EH (cell line): Measurements from ENCODE around the gene PLXNA2.
A peak's percentile ranks its signal among the peaks of the same experiment; 100 is the strongest.

Experiments used
- DNase-seq: peaks from one replicate; pipeline ENCODE4 v3.0.0-alpha.2; 2015; ENCODE audit warnings: low read depth

PLXNA2 gene

GRCh38 chr1:208068407-208068806, 175.8 kb downstream of the PLXNA2 start:
- no peak for DNase-seq

GRCh38 chr1:208066583-208066982, 177.6 kb downstream of the PLXNA2 start:
- no peak for DNase-seq

- DNase-seq: peak; percentile 34
These were observed 178.3 kb downstream of the PLXNA2 start for GRCh38 chr1:208065862-208066261.

- no peak for DNase-seq
These were observed 182.6 kb downstream of the PLXNA2 start for GRCh38 chr1:208061632-208062031.

GRCh38 chr1:208061118-208061517, 183.1 kb downstream of the PLXNA2 start:
- DNase-seq: no peak

- no peak for DNase-seq
These were observed 183.8 kb downstream of the PLXNA2 start for GRCh38 chr1:208060215-208060869.

- DNase-seq: no peak
These were observed 184.7 kb downstream of the PLXNA2 start for GRCh38 chr1:208059409-208060001.

- DNase-seq: no peak
These were observed 185.4 kb downstream of the PLXNA2 start for GRCh38 chr1:208058756-208059155.

- no peak for DNase-seq
These were observed 185.9 kb downstream of the PLXNA2 start for GRCh38 chr1:208058267-208058666.

- DNase-seq: no peak
These were observed 187.1 kb downstream of the PLXNA2 start for GRCh38 chr1:208057056-208057455.

GRCh38 chr1:208055535-208055934, 188.6 kb downstream of the PLXNA2 start:
- no peak for DNase-seq

GRCh38 chr1:208054911-208055379, 189.2 kb downstream of the PLXNA2 start:
- DNase-seq: no peak

- DNase-seq: peak; percentile 16
These were observed 189.7 kb downstream of the PLXNA2 start for GRCh38 chr1:208054485-208054884.

GRCh38 chr1:208053661-208054060, 190.5 kb downstream of the PLXNA2 start:
- no peak for DNase-seq

- DNase-seq: no peak
These were observed 191.2 kb downstream of the PLXNA2 start for GRCh38 chr1:208052926-208053407.

- DNase-seq: no peak
These were observed 192.0 kb downstream of the PLXNA2 start for GRCh38 chr1:208052135-208052534.

- DNase-seq: no peak
These were observed 192.5 kb downstream of the PLXNA2 start for GRCh38 chr1:208051651-208052050.

- no peak for DNase-seq
These were observed 195.3 kb downstream of the PLXNA2 start for GRCh38 chr1:208048904-208049303.

- DNase-seq: no peak
These were observed 196.2 kb downstream of the PLXNA2 start for GRCh38 chr1:208047975-208048374.

GRCh38 chr1:208047476-208047934, 196.7 kb downstream of the PLXNA2 start:
- DNase-seq: no peak

- no peak for DNase-seq
These were observed 198.5 kb downstream of the PLXNA2 start for GRCh38 chr1:208045463-208046260.

GRCh38 chr1:208044589-208045462, 199.4 kb downstream of the PLXNA2 start:
- no peak for DNase-seq
